Fibroblast of the aortic adventitia (primary cell): ENCODE measurements around the gene WASHC3. TPM values are rescaled to one million over a fixed set of nuclear protein-coding genes. Genes with fewer than 3 reads are reported as not detected.
A peak's percentile ranks its signal among the peaks of the same experiment; 100 is the strongest.
"Not testable (repeated sequence)": the region's sequence is repeated elsewhere in the genome, so short reads cannot be mapped to it uniquely, and the experiment has no call there.

Experiments
- DNase-seq: peaks from one replicate; pipeline ENCODE4 v3.0.0-alpha.2; 2010; ENCODE audit warnings: low read depth
- H3K4me3 ChIP-seq: 2 replicates; pipeline ENCODE4 v1.5.1; 2011; ENCODE audit warnings: low read depth, mild to moderate bottlenecking, control low read depth, low read length, moderate library complexity
- total RNA-seq: library from RNA; depleted of rRNA; stranded (reverse); fragments of >200 nt; gene quantifications from 2 replicates; pipeline ENCODE4 v1.2.3, GENCODE V29; 2012; ENCODE audit warnings: low replicate concordance
- TF ChIP-seq, protein P1 (sequence below): IDR thresholded peaks from 2 replicates; pipeline ENCODE4 v1.5.1; 2011; ENCODE audit warnings: mild to moderate bottlenecking, low read length, control low read depth, inconsistent platforms; ENCODE audit not compliant: insufficient read depth

WASHC3 gene
- total RNA-seq, 1 donor = 141 TPM

DNA sequence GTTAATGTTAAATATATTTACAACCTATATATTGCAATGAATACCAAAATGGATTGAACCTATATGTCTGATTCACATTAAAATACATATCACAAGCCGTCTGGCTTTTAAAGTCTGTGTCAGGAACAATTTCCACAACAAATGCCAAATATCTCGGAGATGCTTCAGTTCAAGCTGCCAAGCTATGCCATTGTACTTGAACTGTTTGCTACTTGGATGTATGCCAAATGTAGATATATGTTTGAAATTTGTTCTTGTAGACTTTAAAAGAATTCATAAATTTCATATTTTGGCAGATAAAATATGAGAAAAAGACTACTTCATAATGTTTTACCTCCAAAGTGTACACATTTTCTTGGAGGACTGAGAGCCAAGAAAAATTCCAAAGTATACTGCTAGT lies 37.0 kb downstream of the WASHC3 start:
- peak; percentile 12 for DNase-seq
- TF ChIP-seq, protein P1, sequence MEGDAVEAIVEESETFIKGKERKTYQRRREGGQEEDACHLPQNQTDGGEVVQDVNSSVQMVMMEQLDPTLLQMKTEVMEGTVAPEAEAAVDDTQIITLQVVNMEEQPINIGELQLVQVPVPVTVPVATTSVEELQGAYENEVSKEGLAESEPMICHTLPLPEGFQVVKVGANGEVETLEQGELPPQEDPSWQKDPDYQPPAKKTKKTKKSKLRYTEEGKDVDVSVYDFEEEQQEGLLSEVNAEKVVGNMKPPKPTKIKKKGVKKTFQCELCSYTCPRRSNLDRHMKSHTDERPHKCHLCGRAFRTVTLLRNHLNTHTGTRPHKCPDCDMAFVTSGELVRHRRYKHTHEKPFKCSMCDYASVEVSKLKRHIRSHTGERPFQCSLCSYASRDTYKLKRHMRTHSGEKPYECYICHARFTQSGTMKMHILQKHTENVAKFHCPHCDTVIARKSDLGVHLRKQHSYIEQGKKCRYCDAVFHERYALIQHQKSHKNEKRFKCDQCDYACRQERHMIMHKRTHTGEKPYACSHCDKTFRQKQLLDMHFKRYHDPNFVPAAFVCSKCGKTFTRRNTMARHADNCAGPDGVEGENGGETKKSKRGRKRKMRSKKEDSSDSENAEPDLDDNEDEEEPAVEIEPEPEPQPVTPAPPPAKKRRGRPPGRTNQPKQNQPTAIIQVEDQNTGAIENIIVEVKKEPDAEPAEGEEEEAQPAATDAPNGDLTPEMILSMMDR = no peak
- no peak overlapping the region for H3K4me3 ChIP-seq

- TF ChIP-seq, protein P1 = no peak
- H3K4me3 ChIP-seq = no peak overlapping the region
These were observed 38.4 kb downstream of the WASHC3 start for GRCh38 chr12:102023343-102023930.

DNA sequence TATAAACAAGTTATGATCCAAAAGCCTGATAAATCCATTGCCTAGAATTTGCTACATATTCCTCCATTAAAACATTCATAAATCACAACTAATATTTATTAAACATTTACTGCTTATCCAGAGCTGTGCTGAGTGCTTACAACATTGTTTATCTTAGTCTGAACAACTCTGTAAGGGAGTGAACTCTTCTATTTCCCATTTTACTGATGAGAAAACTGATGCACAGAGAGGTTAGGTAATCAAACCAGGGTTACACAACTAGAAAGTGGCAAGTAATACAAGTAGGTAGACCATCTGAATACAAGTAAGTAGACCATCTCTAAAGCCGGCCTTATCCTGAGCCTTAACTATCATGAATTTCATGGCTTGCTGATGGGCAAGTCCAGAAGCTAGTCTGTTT lies 39.5 kb downstream of the WASHC3 start:
- TF ChIP-seq, protein P1 = no peak
- H3K4me3 ChIP-seq = no peak overlapping the region
- no peak for DNase-seq

More at GRCh38 chr12:102023343-102023930, 38.4 kb downstream of the WASHC3 start:
- DNase-seq = peak; percentile 81

- TF ChIP-seq, protein P1 = no peak
These were observed 40.1 kb downstream of the WASHC3 start for GRCh38 chr12:102021540-102022246.

DNA sequence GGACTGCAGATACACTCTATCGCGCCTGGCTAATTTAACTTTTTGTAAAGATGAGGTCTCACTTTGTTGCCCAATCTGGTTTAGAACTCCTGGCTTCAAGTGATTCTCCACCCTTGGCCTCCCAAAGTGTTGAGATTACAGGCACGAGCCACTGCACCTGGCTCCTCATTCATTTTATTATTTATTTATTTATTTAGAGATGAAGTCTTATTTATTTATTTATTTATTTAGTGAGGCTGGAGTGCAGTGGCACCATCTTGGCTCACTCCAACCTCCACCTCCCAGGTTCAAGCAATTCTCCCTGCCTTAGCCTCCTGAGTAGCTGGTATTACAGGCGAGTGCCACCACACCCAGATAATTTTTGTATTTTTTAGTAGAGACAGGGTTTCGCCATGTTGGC lies 43.2 kb downstream of the WASHC3 start:
- DNase-seq, H3K4me3 ChIP-seq: not testable (repeated sequence)

More at GRCh38 chr12:102021540-102022246, 40.1 kb downstream of the WASHC3 start:
- H3K4me3 ChIP-seq = no peak overlapping the region
- DNase-seq = no peak

DNA sequence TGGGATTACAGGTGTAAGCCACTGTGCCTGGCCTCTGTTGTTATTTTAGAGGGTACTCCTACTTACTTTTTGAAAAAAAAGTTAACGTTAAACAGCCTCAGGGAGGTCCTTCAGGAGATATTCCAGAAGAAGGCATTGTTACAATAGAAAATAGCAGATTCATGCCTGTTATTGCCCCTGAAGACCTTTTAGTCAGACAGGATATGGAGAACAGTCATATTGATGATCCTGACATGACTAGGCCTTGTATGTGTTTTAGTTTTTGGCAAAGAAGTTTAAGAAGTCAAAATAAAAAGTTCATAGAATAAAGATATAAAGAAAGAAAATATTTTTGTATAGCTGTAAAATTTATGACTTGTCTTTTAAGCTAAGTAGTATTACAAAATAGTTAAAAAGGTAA lies 45.3 kb downstream of the WASHC3 start:
- TF ChIP-seq, protein P1 = no peak
- DNase-seq = no peak
- H3K4me3 ChIP-seq = no peak overlapping the region

- TF ChIP-seq, protein P1 = no peak
- DNase-seq = no peak
- no peak overlapping the region for H3K4me3 ChIP-seq
These were observed 51.4 kb downstream of the WASHC3 start for GRCh38 chr12:102010265-102010994.
